ENCODE results near the gene TP53RK. TPM values are rescaled to one million over a fixed set of nuclear protein-coding genes. Genes with fewer than 3 reads are reported as not detected.

TP53RK gene
- total RNA-seq, 1 experiment from 2014 or later, result 12.4 TPM

DNA sequence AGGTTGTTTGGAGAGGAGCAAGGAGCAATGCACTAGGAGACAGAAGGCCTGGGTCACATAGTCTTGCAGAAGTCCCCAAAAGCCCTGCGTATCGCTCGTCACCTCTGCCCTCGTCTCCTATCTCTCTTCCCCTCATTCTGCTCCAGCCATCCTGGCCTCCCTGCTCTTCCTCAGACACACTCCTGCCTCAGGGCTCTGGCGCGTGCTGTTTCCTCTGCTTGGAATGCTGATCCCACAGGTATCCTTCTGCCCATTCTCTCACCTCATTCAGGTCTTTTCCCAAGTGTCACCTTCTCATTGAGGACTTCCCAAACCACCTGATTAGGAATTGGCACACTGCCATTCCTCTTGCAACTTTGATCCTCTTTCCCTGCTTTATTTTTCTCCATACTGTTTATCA, 11.2 kb upstream of the TP53RK start:
- DNase-seq (ENCODE audit: low spot score) (no peak), ATAC-seq (no peak)
- Mint-ChIP-seq H3K9me3 (peaks cover 14% of the 10 kb centered on the region), H3K27me3 (ENCODE audit: low read depth) (no peaks in the 10 kb centered on the region; the same call in 1 of the 2 replicates), H3K4me3 (no peak overlapping the region), H3K4me1 (peaks cover 31% of the 10 kb centered on the region), H3K36me3 (no peaks in the 10 kb centered on the region), H3K27ac (no peak overlapping the region)
- POLR2A ChIA-PET, result no interaction called here
- no peak for TF ChIP-seq MLX (CRISPR knock-in tag; IDR thresholded peaks at IDR 0.05)
- TF ChIP-seq ZBTB43 (CRISPR knock-in tag; IDR thresholded peaks at IDR 0.05), result no peak
- TF ChIP-seq ELF4 (CRISPR knock-in tag; IDR thresholded peaks at IDR 0.05; ENCODE audit: low read depth), result no peak
- TF ChIP-seq, protein P1, sequence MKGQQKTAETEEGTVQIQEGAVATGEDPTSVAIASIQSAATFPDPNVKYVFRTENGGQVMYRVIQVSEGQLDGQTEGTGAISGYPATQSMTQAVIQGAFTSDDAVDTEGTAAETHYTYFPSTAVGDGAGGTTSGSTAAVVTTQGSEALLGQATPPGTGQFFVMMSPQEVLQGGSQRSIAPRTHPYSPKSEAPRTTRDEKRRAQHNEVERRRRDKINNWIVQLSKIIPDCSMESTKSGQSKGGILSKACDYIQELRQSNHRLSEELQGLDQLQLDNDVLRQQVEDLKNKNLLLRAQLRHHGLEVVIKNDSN (CRISPR knock-in tag; IDR thresholded peaks at IDR 0.05), result no peak
- TF ChIP-seq CREM (CRISPR knock-in tag; IDR thresholded peaks at IDR 0.05), result no peak
- no peak for TF ChIP-seq NFE2L1 (CRISPR knock-in tag; IDR thresholded peaks at IDR 0.05)
- TF ChIP-seq SMAD3 (CRISPR knock-in tag; IDR thresholded peaks at IDR 0.05; ENCODE audit: borderline replicate concordance), result no peak
- TF ChIP-seq GRHL2 (CRISPR knock-in tag; IDR thresholded peaks at IDR 0.05; ENCODE audit: insufficient replicate concordance, severe bottlenecking), result no peak
- TF ChIP-seq NFATC4 (CRISPR knock-in tag; IDR thresholded peaks at IDR 0.05), result no peak
- no peak for TF ChIP-seq TCF7 (CRISPR knock-in tag; IDR thresholded peaks at IDR 0.05; ENCODE audit: low read depth)
- no peak for TF ChIP-seq CREB1 (CRISPR knock-in tag; IDR thresholded peaks at IDR 0.05)
- no peak for TF ChIP-seq ZNF121 (CRISPR knock-in tag; IDR thresholded peaks at IDR 0.05)
- no peak for TF ChIP-seq ZMAT4 (CRISPR knock-in tag; IDR thresholded peaks at IDR 0.05)
- no peak for TF ChIP-seq NR1H2 (CRISPR knock-in tag; IDR thresholded peaks at IDR 0.05)
- no peak for TF ChIP-seq TP53 (CRISPR knock-in tag; IDR thresholded peaks at IDR 0.05)
- CTCF ChIA-PET, result interaction anchor here (0.6 to 1.0 kb wide), 2 partner anchors 19 to 53 kb away, joined by 3 to 4 read pairs; no protein-coding TSS in a partner anchor

GRCh38 chr20:46699651-46700359, 10.6 kb upstream of the TP53RK start:
- no peak overlapping the region for H3K4me3 Mint-ChIP-seq
- peaks cover 8% of the 10 kb centered on the region for H3K9me3 Mint-ChIP-seq
- no peak overlapping the region for H3K27ac Mint-ChIP-seq
- CTCF ChIA-PET, result interaction anchor here (0.8 kb wide), 1 partner anchor 17 kb away, joined by 3 read pairs; no protein-coding TSS in a partner anchor
- peak; percentile 79 for ATAC-seq
- TF ChIP-seq AFF4 (CRISPR knock-in tag; IDR thresholded peaks at IDR 0.05; ENCODE audit: borderline replicate concordance) (no peak), GTF2I (CRISPR knock-in tag; conservative IDR thresholded peaks at IDR 0.05) (peak; percentile 96), ZNF138 (CRISPR knock-in tag; conservative IDR thresholded peaks at IDR 0.05) (no peak), ESRRA (CRISPR knock-in tag; IDR thresholded peaks at IDR 0.05; ENCODE audit: borderline replicate concordance) (no peak), CTCF (IDR thresholded peaks at IDR 0.05) (peak; percentile 37; the same call in 1 of the 2 replicates), STAT6 (CRISPR knock-in tag; conservative IDR thresholded peaks at IDR 0.05; ENCODE audit: low read depth) (no peak)
- POLR2A ChIA-PET, result no interaction called here
- no peaks in the 10 kb centered on the region for H3K36me3 Mint-ChIP-seq
- peaks cover 24% of the 10 kb centered on the region for H3K4me1 Mint-ChIP-seq
- peak; percentile 41 for DNase-seq (ENCODE audit: low spot score)
- H3K27me3 Mint-ChIP-seq (ENCODE audit: low read depth), result no peaks in the 10 kb centered on the region; the same call in 1 of the 2 replicates
